Iris pigment epithelial cell (primary cell): Measurements from ENCODE around the gene NXPH3.

Experiments
- DNase-seq: peaks from one replicate; pipeline ENCODE4 v3.0.0-alpha.2; 2011; ENCODE audit warnings: low read depth

The NXPH3 gene

DNA sequence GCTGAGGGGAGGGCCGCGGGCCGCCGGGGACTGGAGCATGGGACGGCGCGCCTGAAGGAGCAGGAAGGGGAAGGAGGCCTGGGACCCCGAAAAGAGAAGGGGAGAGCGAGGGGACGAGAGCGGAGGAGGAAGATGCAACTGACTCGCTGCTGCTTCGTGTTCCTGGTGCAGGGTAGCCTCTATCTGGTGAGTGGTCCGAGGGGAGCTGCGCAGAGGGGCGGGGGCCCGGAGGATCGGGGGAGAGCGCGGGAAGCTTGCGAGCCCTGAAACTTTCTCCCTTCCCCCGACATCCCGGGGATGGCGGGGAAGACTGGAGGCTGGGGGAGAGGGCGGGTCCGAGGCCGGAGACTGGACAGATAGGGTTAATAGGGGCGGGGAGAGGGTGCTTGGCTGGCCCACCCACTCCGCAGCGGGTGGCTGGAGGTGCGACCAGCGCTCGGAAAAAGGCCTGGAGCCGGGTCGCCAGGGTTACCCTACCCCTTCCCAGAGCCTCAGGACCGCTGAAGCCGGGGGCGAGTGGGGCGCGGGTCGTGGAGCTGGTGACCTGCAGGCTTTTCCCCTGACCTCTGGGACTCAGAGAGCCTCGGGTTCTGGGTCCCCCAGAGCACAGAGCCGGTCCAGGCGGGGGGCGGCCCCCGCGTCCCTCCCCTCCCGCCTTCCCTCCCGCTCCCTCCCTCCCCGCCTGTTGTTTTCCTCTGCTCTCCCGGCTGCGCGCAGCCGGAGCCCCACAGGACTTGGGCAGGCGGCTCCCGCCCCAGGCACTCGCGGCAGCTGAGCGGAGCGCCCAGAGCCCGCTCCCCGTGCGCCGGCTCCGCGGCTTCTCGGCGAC is 631 bp downstream of the NXPH3 start:
- DNase-seq = peak; percentile 50

DNA sequence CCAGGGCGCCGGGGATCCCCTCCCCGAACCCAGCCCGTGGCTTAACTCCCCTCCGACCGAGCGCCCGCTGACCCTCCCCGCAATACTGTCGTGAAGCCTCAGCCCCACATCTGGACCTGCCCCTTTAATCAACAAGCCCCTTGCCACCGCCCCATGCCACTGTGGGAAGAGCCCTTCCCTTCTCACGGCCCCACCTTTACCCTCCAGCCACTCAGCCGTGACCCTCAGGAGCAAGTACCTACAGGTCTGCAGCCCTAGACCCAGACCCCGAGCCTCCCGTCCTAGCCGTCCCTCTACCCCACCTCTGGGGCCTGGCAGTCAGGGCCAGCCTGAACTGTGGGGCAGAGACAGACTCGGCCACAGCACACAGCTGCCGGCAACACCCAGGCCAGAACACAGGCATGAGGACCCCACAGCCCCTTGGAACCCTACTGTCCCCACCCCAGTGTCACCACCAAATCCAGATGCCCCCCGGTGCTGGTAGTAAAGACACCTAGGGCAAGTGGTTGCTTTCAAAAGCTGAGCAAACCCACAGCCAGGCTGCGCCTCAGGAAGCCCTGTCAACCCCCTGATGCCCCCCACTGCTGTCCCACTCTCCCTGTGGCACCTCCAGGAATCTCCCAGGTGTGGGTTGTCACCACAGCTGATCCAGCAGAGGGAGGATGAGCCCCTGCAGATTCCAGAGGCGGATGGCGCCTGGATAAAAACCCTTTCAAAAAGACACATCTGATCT is 1.4 kb downstream of the NXPH3 start:
- no peak for DNase-seq

DNA sequence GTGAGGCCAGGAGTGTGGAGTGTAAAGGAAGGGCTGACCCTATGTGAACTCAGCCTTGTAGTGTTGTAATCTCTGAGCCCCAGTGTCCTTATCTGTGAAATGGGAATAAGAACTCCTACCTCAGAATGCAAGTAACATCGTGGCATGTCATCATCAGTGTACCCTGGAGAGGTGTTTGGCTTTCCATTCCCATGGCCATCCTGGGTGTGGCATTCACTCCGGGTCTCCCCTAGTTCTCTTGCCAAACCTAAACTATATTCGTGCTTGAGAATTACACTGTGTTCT is 1.9 kb downstream of the NXPH3 start:
- no peak for DNase-seq

DNA sequence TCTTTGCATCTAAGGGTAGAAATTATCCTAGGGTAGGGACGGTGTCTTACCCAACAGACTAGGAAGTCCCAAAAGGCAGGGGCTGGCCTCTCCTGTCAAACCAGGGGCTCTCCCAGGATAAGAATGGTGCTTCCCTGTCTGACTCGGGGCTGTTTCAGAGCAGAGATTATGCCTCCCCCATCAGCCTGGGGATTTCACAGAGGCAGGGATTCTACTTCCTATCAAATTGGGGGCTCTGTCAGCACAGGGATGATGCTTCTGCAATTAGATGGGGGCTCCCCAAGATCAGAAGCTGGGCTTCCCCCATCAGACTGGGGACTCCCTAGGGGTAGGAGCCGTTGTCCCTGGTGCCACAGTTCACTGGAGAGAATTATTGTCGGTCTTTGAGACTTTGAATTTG is 2.3 kb downstream of the NXPH3 start:
- DNase-seq = no peak

DNA sequence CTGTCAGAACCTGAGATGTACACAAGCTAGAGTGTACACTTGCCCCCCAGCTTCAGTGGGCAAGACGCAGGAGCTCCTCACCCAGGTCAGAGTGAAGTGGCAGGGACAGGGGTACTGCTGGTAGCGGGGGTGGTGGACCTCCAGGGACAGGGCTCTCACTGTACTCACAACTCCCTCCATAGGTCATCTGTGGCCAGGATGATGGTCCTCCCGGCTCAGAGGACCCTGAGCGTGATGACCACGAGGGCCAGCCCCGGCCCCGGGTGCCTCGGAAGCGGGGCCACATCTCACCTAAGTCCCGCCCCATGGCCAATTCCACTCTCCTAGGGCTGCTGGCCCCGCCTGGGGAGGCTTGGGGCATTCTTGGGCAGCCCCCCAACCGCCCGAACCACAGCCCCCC is 2.7 kb downstream of the NXPH3 start:
- no peak for DNase-seq

DNA sequence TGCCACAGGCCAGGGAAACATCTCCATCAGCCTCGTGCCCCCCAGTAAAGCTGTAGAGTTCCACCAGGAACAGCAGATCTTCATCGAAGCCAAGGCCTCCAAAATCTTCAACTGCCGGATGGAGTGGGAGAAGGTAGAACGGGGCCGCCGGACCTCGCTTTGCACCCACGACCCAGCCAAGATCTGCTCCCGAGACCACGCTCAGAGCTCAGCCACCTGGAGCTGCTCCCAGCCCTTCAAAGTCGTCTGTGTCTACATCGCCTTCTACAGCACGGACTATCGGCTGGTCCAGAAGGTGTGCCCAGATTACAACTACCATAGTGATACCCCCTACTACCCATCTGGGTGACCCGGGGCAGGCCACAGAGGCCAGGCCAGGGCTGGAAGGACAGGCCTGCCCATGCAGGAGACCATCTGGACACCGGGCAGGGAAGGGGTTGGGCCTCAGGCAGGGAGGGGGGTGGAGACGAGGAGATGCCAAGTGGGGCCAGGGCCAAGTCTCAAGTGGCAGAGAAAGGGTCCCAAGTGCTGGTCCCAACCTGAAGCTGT is 3.4 kb downstream of the NXPH3 start:
- DNase-seq = no peak

DNA sequence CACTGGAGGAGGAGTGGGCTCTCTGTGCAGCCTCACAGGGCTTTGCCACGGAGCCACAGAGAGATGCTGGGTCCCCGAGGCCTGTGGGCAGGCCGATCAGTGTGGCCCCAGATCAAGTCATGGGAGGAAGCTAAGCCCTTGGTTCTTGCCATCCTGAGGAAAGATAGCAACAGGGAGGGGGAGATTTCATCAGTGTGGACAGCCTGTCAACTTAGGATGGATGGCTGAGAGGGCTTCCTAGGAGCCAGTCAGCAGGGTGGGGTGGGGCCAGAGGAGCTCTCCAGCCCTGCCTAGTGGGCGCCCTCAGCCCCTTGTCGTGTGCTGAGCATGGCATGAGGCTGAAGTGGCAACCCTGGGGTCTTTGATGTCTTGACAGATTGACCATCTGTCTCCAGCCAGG is 3.9 kb downstream of the NXPH3 start:
- no peak for DNase-seq

DNA sequence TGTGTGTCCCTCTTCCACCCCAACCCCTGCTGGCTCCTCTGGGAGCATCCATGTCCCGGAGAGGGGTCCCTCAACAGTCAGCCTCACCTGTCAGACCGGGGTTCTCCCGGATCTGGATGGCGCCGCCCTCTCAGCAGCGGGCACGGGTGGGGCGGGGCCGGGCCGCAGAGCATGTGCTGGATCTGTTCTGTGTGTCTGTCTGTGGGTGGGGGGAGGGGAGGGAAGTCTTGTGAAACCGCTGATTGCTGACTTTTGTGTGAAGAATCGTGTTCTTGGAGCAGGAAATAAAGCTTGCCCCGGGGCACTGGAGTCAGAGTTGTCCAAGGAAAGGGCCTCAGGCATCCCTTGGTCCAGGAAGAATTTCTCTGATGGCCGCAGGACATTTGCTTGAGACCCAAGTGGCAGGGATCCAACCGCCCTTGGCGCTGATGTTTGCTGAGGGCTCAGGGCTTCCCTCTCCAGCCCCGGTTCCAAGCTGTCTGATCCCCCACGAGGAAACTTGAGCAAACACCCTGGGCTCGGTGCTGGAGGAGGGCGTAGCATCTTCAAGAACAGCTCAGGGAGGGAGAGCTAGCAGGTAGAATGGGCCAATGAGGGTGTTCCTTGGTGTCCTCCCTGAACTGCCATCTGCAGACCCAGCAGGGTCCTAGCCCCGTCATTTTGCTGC is 4.5 kb downstream of the NXPH3 start:
- no peak for DNase-seq

DNA sequence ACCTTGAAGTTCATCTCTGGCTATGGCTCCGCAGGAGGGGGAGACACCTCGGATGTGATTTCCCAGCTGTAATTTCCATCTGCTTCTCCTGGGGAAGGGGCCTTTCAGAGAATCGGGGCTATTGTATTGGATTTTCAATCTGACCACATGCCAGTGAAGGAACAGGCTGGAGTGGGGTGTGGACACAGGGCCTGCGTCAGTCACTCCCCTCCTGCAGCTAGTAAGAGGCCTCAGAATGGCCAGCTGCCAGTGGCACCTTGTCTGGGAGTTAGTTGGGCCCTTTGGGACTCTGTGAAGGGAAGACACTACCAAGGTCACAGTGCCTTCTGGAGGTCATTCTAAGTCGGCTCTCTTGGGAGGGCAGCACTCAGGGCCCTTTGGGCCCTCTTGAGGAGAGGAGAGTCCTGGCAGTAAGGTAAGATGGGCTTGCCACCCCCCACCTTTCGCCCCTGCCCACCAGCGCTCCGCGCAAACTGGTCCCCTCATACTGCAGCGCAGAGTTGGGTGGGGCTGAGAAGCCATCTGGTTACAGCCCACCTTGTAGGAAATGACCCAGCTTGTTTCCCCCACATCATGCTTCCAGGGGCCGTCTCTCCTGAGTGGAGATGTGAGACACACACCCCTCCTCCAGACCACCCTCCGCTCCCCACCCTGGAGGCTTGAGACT is 5.4 kb downstream of the NXPH3 start:
- DNase-seq = no peak

DNA sequence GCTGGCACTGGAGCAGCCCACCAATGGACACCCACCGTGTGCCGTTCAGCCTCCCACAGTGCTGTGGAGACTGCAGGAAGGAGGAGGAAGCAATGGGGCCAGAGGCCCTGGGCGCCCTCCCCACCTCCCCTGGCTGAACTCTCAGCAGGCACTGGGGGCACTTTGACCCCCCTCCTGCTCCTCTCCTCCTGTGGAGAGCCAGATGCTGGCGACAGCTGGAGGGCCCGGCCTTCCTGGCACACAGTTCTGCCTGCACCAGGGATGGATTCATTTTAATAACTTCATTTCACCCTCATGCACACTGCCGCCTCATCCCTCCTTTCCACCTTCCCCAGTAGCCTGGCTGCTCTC is 6.0 kb downstream of the NXPH3 start:
- no peak for DNase-seq

DNA sequence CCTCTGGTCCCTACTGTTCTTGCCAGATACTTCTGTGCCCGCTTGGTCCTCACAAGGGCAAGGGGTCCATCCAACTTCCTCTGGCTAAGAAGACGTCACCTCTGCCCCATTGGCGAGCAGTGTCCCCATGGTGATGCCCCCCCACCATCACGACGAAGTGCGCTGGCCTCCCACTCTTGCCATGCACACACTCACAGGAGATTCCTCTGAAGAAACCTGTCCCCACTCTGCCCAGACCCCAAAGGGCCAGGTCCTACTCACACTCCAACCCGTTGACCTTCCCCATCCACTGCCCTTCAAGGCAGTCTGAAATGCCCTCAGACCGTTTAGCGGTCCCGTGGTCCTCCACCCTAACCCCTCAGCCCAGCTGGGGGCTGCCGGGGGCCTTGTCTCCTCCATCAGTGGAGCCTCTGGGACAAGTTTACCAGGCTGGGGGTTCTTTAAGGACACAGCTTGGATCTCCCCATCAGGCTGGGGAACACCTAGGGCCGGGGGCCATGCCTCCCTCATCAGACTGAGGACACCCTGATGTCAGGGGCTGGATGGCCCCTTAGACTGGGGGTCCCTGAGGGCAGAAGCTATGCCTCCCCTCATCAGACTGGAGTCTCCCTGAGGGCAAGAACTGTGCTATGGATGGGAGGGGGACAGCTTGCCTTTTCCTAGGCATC is 6.5 kb downstream of the NXPH3 start:
- DNase-seq = no peak

DNA sequence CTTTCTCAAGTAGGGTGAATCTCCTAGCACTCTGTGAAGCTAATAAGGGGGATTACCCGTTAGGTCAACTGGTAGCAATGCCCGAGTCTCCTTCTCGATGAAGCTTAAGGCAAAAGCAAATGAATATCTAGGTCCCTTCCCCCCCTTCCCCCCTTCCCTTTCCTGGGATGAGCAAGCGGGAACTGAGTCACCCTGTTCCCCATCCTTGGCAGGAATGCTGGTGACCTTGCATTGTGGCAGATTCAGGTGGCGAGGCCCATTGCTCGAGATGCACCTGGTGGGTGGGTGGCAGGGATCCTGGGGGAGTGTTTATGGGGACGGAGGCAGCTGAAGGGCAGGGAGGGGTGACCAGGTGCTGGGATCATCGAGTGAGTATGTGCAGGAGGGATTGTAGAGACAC is 7.1 kb downstream of the NXPH3 start:
- DNase-seq = no peak

DNA sequence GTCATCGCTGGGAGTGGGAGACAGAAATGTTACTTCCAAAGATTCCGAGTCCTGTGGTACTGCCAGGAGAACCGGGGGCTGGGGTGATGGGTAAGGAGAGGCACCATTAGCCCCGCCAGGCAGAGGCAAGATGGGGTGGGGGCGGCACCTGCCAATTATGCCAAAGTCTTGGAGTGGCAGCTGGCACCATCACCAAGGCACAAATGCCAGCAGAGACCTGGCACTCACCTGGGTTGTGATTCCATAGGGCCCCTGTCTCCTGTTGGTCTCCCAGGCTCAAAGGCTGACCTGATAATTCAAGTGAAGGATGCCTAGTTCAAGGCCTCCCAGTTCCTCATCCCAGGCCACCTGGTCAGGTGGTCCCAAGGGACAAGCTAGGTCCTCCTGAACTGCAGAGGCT is 7.6 kb downstream of the NXPH3 start:
- no peak for DNase-seq

DNA sequence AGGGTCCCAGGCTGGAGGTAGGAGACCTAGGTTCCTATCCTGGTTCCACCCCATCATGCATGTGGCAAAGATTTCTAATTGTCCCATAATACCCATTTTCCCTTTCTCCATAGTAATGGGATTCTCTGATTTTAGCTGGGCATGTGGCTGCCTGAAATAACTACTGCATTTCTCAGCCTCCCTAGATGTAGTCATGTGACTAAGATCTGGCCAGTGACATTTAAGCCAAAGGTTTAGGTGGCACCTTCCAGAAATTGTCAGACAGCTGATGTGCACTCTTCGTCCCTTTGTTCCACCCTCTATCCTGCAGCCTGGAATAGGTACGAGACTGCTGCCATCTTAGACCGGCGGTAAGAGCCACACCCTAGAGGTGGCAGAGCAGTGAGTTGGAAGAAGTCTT is 8.2 kb downstream of the NXPH3 start:
- DNase-seq = no peak

DNA sequence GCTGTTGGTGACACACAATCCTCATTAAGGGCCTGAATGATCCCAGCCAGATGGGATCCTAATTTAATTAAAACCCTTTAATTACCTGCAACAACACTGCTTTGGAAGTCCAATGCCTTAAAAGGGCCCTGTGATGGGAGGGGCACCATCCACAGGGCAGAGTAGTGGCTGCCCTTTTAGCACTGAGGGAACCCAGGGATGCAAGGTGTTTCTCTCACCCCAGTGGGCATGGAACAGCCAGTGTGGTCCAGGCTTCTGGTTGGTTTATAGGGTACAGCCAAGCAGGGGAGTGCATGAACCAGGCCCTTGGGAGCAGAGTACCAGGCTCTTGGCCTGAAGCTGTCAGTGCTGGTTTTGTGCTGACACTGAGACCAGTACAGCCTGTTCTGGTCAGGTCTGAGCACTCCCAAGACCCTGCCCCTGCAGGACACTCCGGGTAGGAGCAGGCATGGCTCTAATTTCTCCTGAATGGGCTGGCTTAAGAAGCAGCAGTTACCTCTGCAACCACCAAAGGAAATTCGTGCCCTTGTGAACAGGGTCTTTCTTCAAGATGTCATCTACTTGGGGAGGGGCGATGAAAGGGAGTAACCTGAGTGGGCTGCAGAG is 9.9 kb downstream of the NXPH3 start:
- DNase-seq = no peak

DNA sequence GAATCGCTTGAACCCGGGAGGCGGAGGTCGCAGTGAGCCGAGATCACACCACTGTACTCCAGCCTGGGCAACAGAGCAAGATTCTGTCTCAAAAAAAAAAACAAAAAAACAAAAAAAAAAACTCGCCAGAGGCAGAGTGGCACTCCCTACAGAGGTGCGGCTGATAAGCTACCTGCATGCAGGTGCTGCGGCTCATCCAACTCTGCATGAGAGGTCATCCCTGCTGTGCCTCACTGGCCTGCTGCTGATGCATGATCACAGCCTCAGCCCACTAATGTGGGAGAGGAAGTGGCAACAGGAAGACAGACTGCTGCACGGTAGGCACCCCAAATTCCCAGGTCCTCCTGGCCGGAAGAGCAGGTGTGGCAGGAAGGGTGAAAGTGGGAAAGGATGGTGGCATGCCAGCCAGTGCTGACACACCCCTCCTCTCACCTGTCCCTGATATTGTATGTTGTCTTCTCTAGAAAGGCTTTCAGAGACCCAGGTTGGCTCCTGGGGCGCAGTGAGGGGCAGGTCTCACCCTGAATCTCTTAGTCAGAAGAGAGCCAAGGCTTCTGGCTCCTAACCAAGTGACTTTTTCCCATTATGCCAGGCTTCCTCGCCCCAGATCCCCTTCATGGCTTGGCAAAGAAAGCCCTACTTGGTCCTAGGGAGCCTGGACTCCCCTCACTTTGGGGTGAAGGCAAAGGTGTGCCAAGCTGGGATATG is 11.8 kb downstream of the NXPH3 start:
- no peak for DNase-seq

DNA sequence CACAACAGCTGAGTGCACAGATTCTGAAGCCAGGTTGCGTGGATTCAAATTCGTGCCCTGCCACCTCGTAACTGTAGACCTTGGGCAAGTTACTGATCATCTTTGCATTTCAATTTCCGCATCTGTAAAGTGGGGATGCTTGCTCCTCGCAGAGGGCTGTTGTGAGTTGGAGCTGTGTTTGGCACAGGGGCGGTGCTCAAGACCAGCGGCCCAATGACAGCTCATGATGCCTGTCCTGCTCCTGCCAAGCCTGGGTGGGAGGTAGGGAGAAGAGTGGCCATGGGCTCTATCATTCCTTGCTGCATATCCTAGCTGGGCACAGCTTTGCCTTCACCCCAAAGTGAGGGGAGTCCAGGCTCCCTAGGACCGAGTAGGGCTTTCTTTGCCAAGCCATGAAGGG is 12.6 kb downstream of the NXPH3 start:
- DNase-seq = no peak

DNA sequence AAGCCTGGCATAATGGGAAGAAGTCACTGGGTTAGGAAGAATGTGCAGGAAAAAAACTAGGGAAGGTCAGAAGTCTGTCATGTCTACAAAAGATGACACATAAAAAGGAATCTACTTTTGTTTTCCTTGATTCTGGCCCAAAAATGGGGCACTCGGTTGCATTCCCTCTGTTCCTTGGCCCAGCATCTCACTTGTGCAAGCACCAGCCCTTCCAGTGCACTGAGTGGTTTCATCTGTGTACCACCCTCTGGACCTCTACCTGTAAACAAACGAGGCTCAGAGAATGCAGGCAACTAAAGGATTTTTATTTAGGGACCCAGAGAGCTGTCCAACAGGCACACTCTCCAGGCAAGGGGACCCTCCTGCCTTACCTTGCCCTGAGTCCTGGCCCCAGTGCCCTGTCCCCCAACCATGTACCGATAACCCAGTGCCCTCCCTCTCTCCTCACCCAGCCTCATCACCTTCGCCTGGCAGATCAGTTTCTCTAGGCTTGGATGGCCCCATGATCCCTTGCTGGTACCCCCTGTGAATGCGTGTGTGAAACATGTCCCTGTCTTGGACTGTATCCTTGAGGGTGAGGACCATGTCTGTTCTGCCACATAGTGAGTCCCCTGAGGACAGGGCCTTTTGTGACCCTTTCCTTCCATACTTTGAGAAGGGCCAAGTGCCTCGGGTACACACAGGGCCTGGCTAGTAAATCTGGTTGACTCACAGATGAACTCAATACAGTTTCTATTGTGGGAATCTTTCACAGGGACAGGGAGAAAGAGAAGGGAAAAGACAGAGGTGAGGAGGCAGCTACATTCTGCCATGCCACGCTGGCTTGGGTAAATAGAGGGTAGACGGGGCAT is 13.3 kb downstream of the NXPH3 start:
- no peak for DNase-seq

DNA sequence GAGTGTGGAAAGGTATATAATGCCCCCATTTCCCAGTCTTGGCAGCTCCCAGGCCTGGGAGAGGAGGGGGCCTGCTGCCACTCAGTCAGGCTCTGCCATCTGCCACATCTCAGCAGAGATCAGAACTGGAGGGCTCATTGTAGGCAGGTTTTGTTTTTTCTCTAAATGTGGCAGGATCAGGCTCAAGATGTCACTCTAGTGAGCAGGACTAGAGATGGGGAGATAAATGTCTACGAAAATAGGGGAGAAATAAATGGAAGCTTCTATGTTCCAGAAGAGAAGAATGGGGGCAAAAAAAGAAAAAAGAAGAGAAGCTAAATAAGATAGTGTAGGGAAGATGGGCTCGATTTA is 13.9 kb downstream of the NXPH3 start:
- DNase-seq = no peak

DNA sequence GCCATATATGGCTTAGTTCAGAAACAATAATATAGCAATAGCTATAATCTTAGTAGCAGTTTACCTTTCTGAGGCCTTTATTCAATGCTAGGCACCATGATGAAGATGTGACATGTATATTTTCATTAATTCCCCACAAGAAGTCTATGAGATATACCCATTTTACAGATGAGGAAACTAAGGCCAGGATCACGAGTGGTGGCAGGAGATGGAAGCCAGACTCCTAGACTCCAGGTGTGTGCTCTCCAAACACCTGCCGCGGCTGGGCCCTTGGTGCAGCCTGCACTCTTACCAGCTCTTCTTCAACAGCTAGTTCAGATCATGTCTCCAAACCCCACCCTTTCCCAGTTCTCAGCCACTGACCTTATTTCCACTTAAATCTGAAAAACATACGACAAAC is 15.2 kb downstream of the NXPH3 start:
- DNase-seq = no peak
